Ammon's horn (tissue), 1 donor: ENCODE measurements around the gene LRRC28.
"Not testable (repeated sequence)": the region's sequence is repeated elsewhere in the genome, so short reads cannot be mapped to it uniquely, and the experiment has no call there.

Experiments
- DNase-seq: peaks from one replicate; pipeline ENCODE4 v3.0.0-alpha.2; 2016; ENCODE audit warnings: low spot score

LRRC28 gene

GRCh38 chr15:99250857-99251841 is at the start of gene LRRC28:
TSS of gene LRRC28 (plus strand) at chr15:99251481. CDS start at chr15:99255958, 4,477 bp downstream.
- DNase-seq = peak; percentile 100

DNA sequence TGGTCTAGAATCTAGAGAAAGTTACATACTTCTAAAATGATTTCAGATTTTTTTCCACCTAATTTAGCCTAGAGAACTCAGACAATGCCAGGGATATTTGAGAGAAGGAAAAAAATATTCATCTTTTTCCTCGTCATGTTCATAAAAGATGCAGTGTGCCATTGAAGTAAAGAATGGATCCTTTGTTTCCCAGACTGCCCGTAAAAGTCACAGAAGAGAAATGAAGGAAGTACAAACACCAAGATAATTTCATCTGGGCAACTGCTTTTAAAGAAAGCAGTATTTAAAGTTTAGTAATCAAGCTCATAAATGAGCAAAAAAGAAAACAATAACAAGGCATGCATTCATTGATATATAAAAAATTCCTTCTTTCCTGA is 49.1 kb upstream of the LRRC28 start:
- no peak for DNase-seq

GRCh38 chr15:99207672-99208071 is 43.6 kb upstream of the LRRC28 start:
- no peak for DNase-seq

GRCh38 chr15:99209326-99209725 is 42.0 kb upstream of the LRRC28 start:
- no peak for DNase-seq

GRCh38 chr15:99210334-99210733 is 40.9 kb upstream of the LRRC28 start:
- DNase-seq = no peak

GRCh38 chr15:99211926-99212325 is 39.4 kb upstream of the LRRC28 start:
- DNase-seq = no peak

GRCh38 chr15:99212406-99212805 is 38.9 kb upstream of the LRRC28 start:
- DNase-seq = no peak

DNA sequence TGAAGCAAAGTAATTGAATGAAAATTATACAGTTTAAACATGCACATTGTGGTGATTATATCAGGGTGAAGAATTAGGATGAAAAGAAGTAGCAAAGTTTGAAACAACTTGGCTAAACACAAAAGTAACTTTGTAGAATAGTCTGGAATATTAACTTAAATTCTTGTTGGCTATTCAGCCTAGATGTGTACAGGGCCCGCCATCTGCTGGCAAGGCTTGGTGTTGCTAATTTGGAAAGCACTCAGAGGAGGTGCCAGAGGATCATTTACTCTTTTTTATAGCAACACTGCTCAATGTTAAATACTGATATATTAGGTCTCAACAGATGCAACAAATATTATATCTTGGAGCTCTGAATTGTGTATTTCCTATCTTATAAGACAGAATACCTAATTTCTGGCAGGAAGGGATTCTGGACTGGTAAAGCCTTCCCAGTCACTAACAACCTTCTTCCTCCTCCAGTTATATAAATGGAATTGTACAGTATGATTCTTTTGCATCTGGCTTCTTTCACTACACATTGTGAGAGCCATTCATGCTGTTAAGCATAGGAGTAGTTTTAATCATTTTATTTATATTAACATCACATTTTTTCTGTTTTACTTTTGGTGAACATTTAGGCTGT is 38.0 kb upstream of the LRRC28 start:
- peak; percentile 85 for DNase-seq

GRCh38 chr15:99224372-99225214 is 26.7 kb upstream of the LRRC28 start:
- no peak for DNase-seq

DNA sequence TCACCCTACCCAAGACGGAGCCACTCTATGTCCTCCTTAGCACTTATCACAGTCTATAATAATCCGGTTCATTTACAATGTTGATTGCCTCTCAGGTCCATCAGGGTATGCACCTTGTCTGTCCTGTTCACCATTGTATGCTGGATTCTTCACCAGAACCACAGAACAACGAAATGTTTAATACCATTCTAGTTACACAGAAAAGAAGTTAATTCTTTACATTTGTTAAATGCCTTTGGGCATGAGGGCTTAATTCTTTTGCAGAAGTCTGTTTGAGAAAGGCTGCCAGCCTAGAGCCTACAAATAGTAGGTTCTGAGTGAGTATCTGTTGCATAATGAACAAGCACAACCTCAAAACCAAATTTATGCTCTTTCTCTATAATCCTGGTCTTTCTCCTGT is 24.5 kb upstream of the LRRC28 start:
- DNase-seq = no peak

GRCh38 chr15:99228120-99228770 is 23.0 kb upstream of the LRRC28 start:
- no peak for DNase-seq

DNA sequence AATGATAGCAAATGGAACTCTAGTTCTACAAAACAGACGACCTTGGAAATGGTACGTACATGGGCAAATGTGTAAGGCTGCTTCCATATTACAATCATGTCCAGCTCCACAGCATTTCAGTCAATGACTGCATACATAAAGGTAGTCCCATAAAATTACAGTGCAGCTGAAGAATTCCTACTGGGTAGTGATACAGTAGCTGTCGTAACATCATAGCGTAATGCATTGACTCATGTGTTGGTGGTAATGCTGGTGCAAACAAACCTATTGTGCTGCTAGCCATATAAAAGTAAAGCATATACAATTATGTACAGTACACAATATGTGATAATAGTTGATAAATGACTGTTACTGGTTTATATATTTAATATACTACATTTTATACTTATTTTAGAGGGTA is 20.4 kb upstream of the LRRC28 start:
- DNase-seq = no peak

GRCh38 chr15:99232740-99233139 is 18.5 kb upstream of the LRRC28 start:
- no peak for DNase-seq

- DNase-seq = not testable (repeated sequence)
Observed at GRCh38 chr15:99234160-99234559, 17.1 kb upstream of the LRRC28 start.

GRCh38 chr15:99238849-99239248 is 12.4 kb upstream of the LRRC28 start:
- no peak for DNase-seq

- no peak for DNase-seq
Observed at GRCh38 chr15:99239545-99240198, 11.6 kb upstream of the LRRC28 start.

GRCh38 chr15:99241752-99242151 is 9.5 kb upstream of the LRRC28 start:
- DNase-seq = no peak

GRCh38 chr15:99244306-99244705 is 7.0 kb upstream of the LRRC28 start:
- no peak for DNase-seq

DNA sequence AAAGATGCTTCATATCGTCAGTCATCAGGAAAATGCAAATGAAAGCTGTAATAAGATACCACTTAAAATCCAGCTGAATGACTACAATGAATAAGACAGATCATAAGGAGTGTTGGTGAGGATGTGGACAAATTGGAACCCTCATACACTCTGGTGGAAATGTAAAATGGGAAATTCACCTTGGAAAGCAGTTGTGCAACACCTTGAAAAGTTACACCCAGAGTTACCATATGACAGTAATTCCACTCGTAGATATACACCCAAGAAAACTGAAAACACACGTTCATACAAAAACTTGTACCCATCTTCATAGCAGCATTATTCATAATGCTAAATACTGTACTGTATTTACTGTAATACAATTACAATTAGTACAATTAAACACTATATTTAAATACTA is 4.2 kb upstream of the LRRC28 start:
- no peak for DNase-seq

GRCh38 chr15:99248000-99248715 is 3.1 kb upstream of the LRRC28 start:
- DNase-seq = no peak
